Measurements from ENCODE around the gene ZNF655. TPM values are rescaled to one million over a fixed set of nuclear protein-coding genes. Genes with fewer than 3 reads are reported as not detected.

The ZNF655 gene
- total and polyA plus RNA-seq, 2 of the 8 experiments (the other 6 are each of a cell fraction or from before 2014, with no cell fraction given), result 27.1 to 37.8 TPM

DNA sequence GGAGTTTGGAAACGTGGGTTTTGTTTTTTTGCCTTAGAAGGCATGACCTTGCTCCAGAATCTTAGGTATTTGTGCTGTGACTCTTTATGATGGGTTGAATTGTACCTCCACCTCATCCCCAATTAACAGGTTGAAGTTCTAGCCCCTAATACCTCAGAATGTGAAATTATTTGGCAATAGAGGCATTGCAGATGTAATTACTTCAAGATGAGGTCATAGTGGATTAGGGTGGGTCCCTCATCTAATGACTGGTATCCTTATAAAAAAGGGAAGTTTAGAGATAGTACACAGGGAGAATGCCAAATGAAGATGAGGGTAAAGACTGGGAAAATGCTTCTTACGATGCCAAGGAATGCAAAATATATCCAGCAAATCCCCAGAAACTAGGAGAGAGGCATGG, 3.5 kb upstream of the ZNF655 start (continued):
- TF ChIP-seq POLR2AphosphoS5 (IDR thresholded peaks at IDR 0.05; ENCODE audit: low read depth, low read length), result no peak
- TF ChIP-seq HDAC6 (IDR thresholded peaks at IDR 0.05; ENCODE audit: low read depth, low read length), result no peak

Data from H1 (cell line).